H1 (cell line): ENCODE results near the gene IFT27. TPM values are rescaled to one million over a fixed set of nuclear protein-coding genes. Genes with fewer than 3 reads are reported as not detected.

ENCODE experiments used
- CTCF ChIA-PET: fragments of 300-600 bp; sonication (Branson Sonifier 250); formaldehyde crosslinking; loops from one replicate; lab custom pipeline; 2021; ENCODE audit not compliant: partially characterized antibody; lab: Charles Lee
- POLR2A ChIA-PET: fragments of 300-600 bp; sonication (Branson Sonifier 250); formaldehyde crosslinking; loops from one replicate; lab custom pipeline; 2021; ENCODE audit warnings: inconsistent platforms; ENCODE audit not compliant: partially characterized antibody; lab: Charles Lee
- DNase-seq, 2 experiments: peaks; one replicate each; pipeline versions ENCODE4 v3.0.0 to v3.0.0-alpha.2; 2010 to 2022; ENCODE audit warnings: low spot score in 2 of 2, low read depth in 1 of 2, mixed read lengths in 1 of 2
- FAIRE-seq: peaks from 2 replicates; lab custom pipeline; 2011; peaks lifted over from hg19 to GRCh38; lab: Jason Lieb, UNC
- H2AFZ ChIP-seq: 2 replicates; pipeline ENCODE4 v1.8.1; 2012; ENCODE audit warnings: low read length, inconsistent platforms
- H2AK5ac ChIP-seq: 2 replicates; pipeline ENCODE4 v1.6.1; 2013; ENCODE audit warnings: low read depth, low read length
- H2BK120ac ChIP-seq: replicated peaks from 2 replicates; pipeline ENCODE3; 2013; ENCODE audit warnings: low read depth, low read length, inconsistent platforms
- H2BK12ac ChIP-seq: 2 replicates; pipeline ENCODE4 v1.6.1; 2013; ENCODE audit warnings: low read depth, low read length
- H2BK15ac ChIP-seq: 2 replicates; pipeline ENCODE4 v1.6.1; 2013; ENCODE audit warnings: low read length
- H2BK20ac ChIP-seq: 2 replicates; pipeline ENCODE4 v1.6.1; 2013; ENCODE audit warnings: low read length
- H2BK5ac ChIP-seq: 2 replicates; pipeline ENCODE4 v1.6.1; 2013; ENCODE audit warnings: low read depth, low read length
- H3K14ac ChIP-seq: 2 replicates; pipeline ENCODE4 v1.6.1; 2013; ENCODE audit warnings: inconsistent platforms; ENCODE audit not compliant: insufficient read length
- H3K18ac ChIP-seq: 2 replicates; pipeline ENCODE4 v1.6.1; 2013; ENCODE audit warnings: low read length; ENCODE audit errors: extremely low read depth
- H3K23ac ChIP-seq: 2 replicates; pipeline ENCODE4 v1.6.1; 2013; ENCODE audit warnings: inconsistent platforms; ENCODE audit not compliant: insufficient read length
- H3K23me2 ChIP-seq: 2 replicates; pipeline ENCODE4 v1.6.1; 2013; ENCODE audit warnings: low read depth, low read length
- H3K27ac ChIP-seq: 2 replicates; pipeline ENCODE4 v1.6.1; 2011; ENCODE audit warnings: low read depth, low read length, inconsistent platforms
- H3K27me3 ChIP-seq, 4 experiments: replicated peaks in 1 of 4; 1 replicate in 1 of 4; 2 replicates in 3 of 4; pipeline versions ENCODE4 v1.6.1 to v1.8.1; 2011 to 2013; ENCODE audit warnings: low read length in 3 of 4, mild to moderate bottlenecking in 3 of 4, inconsistent platforms in 2 of 4, mixed read lengths in 2 of 4, moderate library complexity in 1 of 4; ENCODE audit not compliant: control insufficient read depth in 3 of 4, insufficient read depth in 3 of 4; ENCODE audit errors: extremely low read depth in 1 of 4
- H3K36me3 ChIP-seq, 4 experiments: 2 replicates each; pipeline versions ENCODE4 v1.6.1 to v1.8.1; 2011 to 2013; ENCODE audit warnings: mild to moderate bottlenecking in 4 of 4, low read length in 3 of 4, moderate library complexity in 2 of 4, control low read depth in 1 of 4, inconsistent platforms in 1 of 4; ENCODE audit not compliant: insufficient read depth in 4 of 4, control insufficient read depth in 2 of 4
- H3K4ac ChIP-seq: replicated peaks from 2 replicates; pipeline ENCODE3; 2013; ENCODE audit warnings: low read length, low read depth, mixed read lengths, inconsistent platforms; ENCODE audit not compliant: insufficient read length
- H3K4me1 ChIP-seq, 4 experiments: replicated peaks in 1 of 4; 1 replicate in 1 of 4; 2 replicates in 3 of 4; pipeline versions ENCODE4 v1.6.1 to v1.8.1; 2011 to 2013; ENCODE audit warnings: low read length in 3 of 4, inconsistent platforms in 2 of 4, mixed read lengths in 1 of 4; ENCODE audit not compliant: insufficient read depth in 4 of 4, control insufficient read depth in 3 of 4
- H3K4me2 ChIP-seq, 2 experiments: 2 replicates each; pipeline versions ENCODE4 v1.6.1 to v1.8.1; 2011 to 2013; ENCODE audit warnings: low read depth in 2 of 2, low read length in 2 of 2, control low read depth in 1 of 2, inconsistent platforms in 1 of 2, mild to moderate bottlenecking in 1 of 2; ENCODE audit not compliant: insufficient read depth in 1 of 2
- H3K4me3 ChIP-seq, 4 experiments: fragments of 200-600, 300-600 bp in 1 of 4; sonication (generic), shearing (Covaris generic), sonication (Bioruptor Twin) in 1 of 4; 2 replicates each; pipeline versions ENCODE4 v1.5.1 to v1.8.1; 2011 to 2016; ENCODE audit warnings: low read length in 4 of 4, low read depth in 3 of 4, control low read depth in 2 of 4, inconsistent platforms in 2 of 4, mild to moderate bottlenecking in 2 of 4, mixed read lengths in 1 of 4, moderate library complexity in 1 of 4; ENCODE audit not compliant: insufficient read depth in 2 of 4; ENCODE audit errors: extremely low read depth in 1 of 4
- H3K56ac ChIP-seq: replicated peaks from 2 replicates; pipeline ENCODE3; 2013; ENCODE audit warnings: low read depth, mild to moderate bottlenecking, mixed read lengths, low read length, inconsistent platforms; ENCODE audit not compliant: insufficient read length
- H3K79me1 ChIP-seq: 2 replicates; pipeline ENCODE4 v1.6.1; 2013; ENCODE audit warnings: low read depth, low read length, control low read depth
- H3K79me2 ChIP-seq, 2 experiments: 2 replicates each; pipeline versions ENCODE4 v1.6.1 to v1.8.1; 2012 to 2013; ENCODE audit warnings: low read length in 2 of 2, mild to moderate bottlenecking in 2 of 2, inconsistent platforms in 1 of 2; ENCODE audit not compliant: insufficient read depth in 2 of 2, control insufficient read depth in 1 of 2
- H3K9ac ChIP-seq, 4 experiments: replicated peaks in 1 of 4; 1 replicate in 1 of 4; 2 replicates in 3 of 4; pipeline versions ENCODE4 v1.6.1 to v1.8.1; 2011 to 2013; ENCODE audit warnings: low read depth in 3 of 4, low read length in 3 of 4, control low read depth in 2 of 4, mild to moderate bottlenecking in 2 of 4, moderate library complexity in 2 of 4, inconsistent platforms in 1 of 4; ENCODE audit errors: extremely low read depth in 1 of 4
- H3K9me3 ChIP-seq, 2 experiments: 2 replicates each; pipeline versions ENCODE4 v1.6.1 to v1.8.1; 2012 to 2013; ENCODE audit warnings: mild to moderate bottlenecking in 2 of 2, moderate library complexity in 2 of 2, control low read depth in 1 of 2, inconsistent platforms in 1 of 2, low read depth in 1 of 2, low read length in 1 of 2, mixed read lengths in 1 of 2; ENCODE audit not compliant: insufficient read depth in 2 of 2
- H4K20me1 ChIP-seq, 2 experiments: replicated peaks in 1 of 2; 2 replicates each; pipeline versions ENCODE3 to v1.8.1; 2011 to 2013; ENCODE audit warnings: inconsistent platforms in 2 of 2, low read length in 2 of 2, mild to moderate bottlenecking in 1 of 2; ENCODE audit not compliant: insufficient read depth in 2 of 2, control insufficient read depth in 1 of 2
- H4K5ac ChIP-seq: 2 replicates; pipeline ENCODE4 v1.6.1; 2013; ENCODE audit warnings: low read length, low read depth, mixed read lengths, inconsistent platforms; ENCODE audit not compliant: insufficient read length
- H4K8ac ChIP-seq: 2 replicates; pipeline ENCODE4 v1.8.0; 2013; ENCODE audit warnings: mild to moderate bottlenecking, moderate library complexity, low read length, inconsistent platforms; ENCODE audit not compliant: insufficient read depth; ENCODE audit errors: extremely low read depth
- H4K91ac ChIP-seq: replicated peaks from 2 replicates; pipeline ENCODE3; 2013; ENCODE audit warnings: low read length, mixed read lengths, inconsistent platforms; ENCODE audit not compliant: insufficient read length
- CBX5 ChIP-seq: fragments of 300-800, 300-1000 bp; sonication (generic); IDR thresholded peaks from 2 replicates; pipeline ENCODE4 v1.7.1; 2016; ENCODE audit warnings: antibody characterized with exemption, low read length, low read depth
- MAFK ChIP-seq: IDR thresholded peaks from 2 replicates; pipeline ENCODE4 v1.6.1; 2012; ENCODE audit warnings: low read depth, mild to moderate bottlenecking, improper control_type of control experiment, low read length
- WGBS, 2 experiments: shearing (Covaris generic) in 1 of 2; methylation state at CpG; one replicate each; pipeline versions ENCODE4 v1.1.6 to v1.1.7; 2013 to 2015; ENCODE audit warnings: low lambda C conversion rate in 2 of 2, mixed read lengths in 2 of 2, inconsistent platforms in 1 of 2, low coverage in 1 of 2, missing lambda C conversion rate in 1 of 2; ENCODE audit not compliant: insufficient replicate concordance in 2 of 2, insufficient coverage in 1 of 2, insufficient read length in 1 of 2; ENCODE audit errors: extremely low coverage in 1 of 2, missing lambda C conversion rate in 1 of 2; 5-methylcytosine and 5-hydroxymethylcytosine counted together
- polyA plus RNA-seq, 7 experiments: library from polyadenylated mRNA; depleted of rRNA in 3 of 7; stranded (reverse) in 5 of 7; unstranded in 2 of 7; fragments of >200 nt in 5 of 7; fragments of 200-250 nt in 2 of 7; gene quantifications; 1 replicate in 5 of 7; 2 replicates in 1 of 7; 4 replicates in 1 of 7; pipeline versions ENCODE4 v1.2.1 to v1.2.3, GENCODE V29; 2011 to 2013; ENCODE audit warnings: missing spikeins in 2 of 7, mixed read lengths in 2 of 7
- total RNA-seq: library from RNA; stranded (reverse); fragmentation: NEBNext Ultra II Directional; extraction: Animal tissue kit (Norgen Biotek cat#: 25700); gene quantifications from 2 replicates; pipeline ENCODE4 v1.2.1, GENCODE V29; 2021

IFT27 gene
- total and polyA plus RNA-seq, 2 of the 8 experiments (the other 6 are each of a cell fraction or from before 2014, with no cell fraction given), result 36.4 to 46.2 TPM

GRCh38 chr22:36741968-36742367, 34.0 kb downstream of the IFT27 start:
- Histone ChIP-seq H3K4me3 (no peak overlapping the region), H3K9me3 (0 out of 4 replicates have a peak, but pooled peaks cover 0 to 2% of the 10 kb centered on the region in 2 experiments), H2AFZ (no peak overlapping the region), H4K91ac (no peak overlapping the region), H4K8ac (no peak overlapping the region), H2BK15ac (no peak overlapping the region), H4K5ac (no peak overlapping the region), H2BK5ac (no peak overlapping the region), H3K18ac (no peak overlapping the region), H3K27me3 (peaks cover 0 to 7% (median 0%) of the 10 kb centered on the region in 4 experiments; a peak in 1 of 7 replicates), H3K36me3 (no peaks in the 10 kb centered on the region), H2BK12ac (no peak overlapping the region), H3K4ac (no peak overlapping the region), H4K20me1 (no peaks in the 10 kb centered on the region)
- DNase-seq, result no peak
- TF ChIP-seq MAFK (no peak), CBX5 (no peak)
- TF ChIP-seq, all 59 proteins: peak for 0
- no peak overlapping the region for H2BK20ac ChIP-seq
- no peak overlapping the region for H3K14ac ChIP-seq
- H3K56ac ChIP-seq, result no peak overlapping the region
- H3K23ac ChIP-seq, result no peak overlapping the region
- H3K79me1 ChIP-seq, result no peaks in the 10 kb centered on the region
- POLR2A ChIA-PET, result no interaction called here
- H3K4me1 ChIP-seq, result no peaks in the 10 kb centered on the region
- CTCF ChIA-PET, result interaction anchor here (1.2 to 7.3 kb wide), 3 partner anchors 13 to 111 kb away, joined by 3 to 60 read pairs (median 5); no protein-coding TSS in a partner anchor
- WGBS, 2 experiments, result 64% methylated on average over 5 of the region's 6 CpGs; no CpG with 5 or more reads in 1 of the 2 experiments
- H3K27ac ChIP-seq, result no peak overlapping the region
- FAIRE-seq, result no peak
- H2BK120ac ChIP-seq, result no peak overlapping the region
- H3K9ac ChIP-seq, result no peak overlapping the region
- H3K23me2 ChIP-seq, result no peaks in the 10 kb centered on the region
- H3K4me2 ChIP-seq, result no peak overlapping the region
- H3K79me2 ChIP-seq, result no peaks in the 10 kb centered on the region
- H2AK5ac ChIP-seq, result no peak overlapping the region
